Measurements from ENCODE around the gene VILL.

VILL gene

GRCh38 chr3:38000965-38001455, 10.4 kb downstream of the VILL start:
- no peak for DNase-seq (ENCODE audit: low spot score)

GRCh38 chr3:38001456-38002081, 11.0 kb downstream of the VILL start:
- no peak for DNase-seq (ENCODE audit: low spot score)

GRCh38 chr3:38002291-38002876, 11.8 kb downstream of the VILL start:
- DNase-seq (ENCODE audit: low spot score) = no peak

GRCh38 chr3:38002940-38003339, 12.4 kb downstream of the VILL start:
- no peak for DNase-seq (ENCODE audit: low spot score)

- DNase-seq (ENCODE audit: low spot score) = peak; percentile 34
These were observed 12.8 kb downstream of the VILL start for GRCh38 chr3:38003371-38003816.

- DNase-seq (ENCODE audit: low spot score) = no peak
These were observed 13.3 kb downstream of the VILL start for GRCh38 chr3:38003817-38004414.

- peak; percentile 48 for DNase-seq (ENCODE audit: low spot score)
These were observed 14.0 kb downstream of the VILL start for GRCh38 chr3:38004415-38005075.

- DNase-seq (ENCODE audit: low spot score) = no peak
These were observed 14.8 kb downstream of the VILL start for GRCh38 chr3:38005076-38006020.

- no peak for DNase-seq (ENCODE audit: low spot score)
These were observed 15.4 kb downstream of the VILL start for GRCh38 chr3:38006031-38006430.

- DNase-seq (ENCODE audit: low spot score) = no peak
These were observed 15.9 kb downstream of the VILL start for GRCh38 chr3:38006445-38006995.

GRCh38 chr3:38007754-38008090, 17.1 kb downstream of the VILL start:
- DNase-seq (ENCODE audit: low spot score) = no peak

GRCh38 chr3:38008191-38008701, 17.7 kb downstream of the VILL start:
- DNase-seq (ENCODE audit: low spot score) = no peak

GRCh38 chr3:38008971-38009580, 18.5 kb downstream of the VILL start:
- no peak for DNase-seq (ENCODE audit: low spot score)

GRCh38 chr3:38009807-38010591, 19.4 kb downstream of the VILL start:
- DNase-seq (ENCODE audit: low spot score) = no peak

GRCh38 chr3:38011111-38011510, 20.5 kb downstream of the VILL start:
- no peak for DNase-seq (ENCODE audit: low spot score)

- DNase-seq (ENCODE audit: low spot score) = no peak
These were observed 24.9 kb downstream of the VILL start for GRCh38 chr3:38015485-38015884.

- DNase-seq (ENCODE audit: low spot score) = no peak
These were observed 25.4 kb downstream of the VILL start for GRCh38 chr3:38015984-38016383.

- no peak for DNase-seq (ENCODE audit: low spot score)
These were observed 25.8 kb downstream of the VILL start for GRCh38 chr3:38016410-38016809.

- no peak for DNase-seq (ENCODE audit: low spot score)
These were observed 26.4 kb downstream of the VILL start for GRCh38 chr3:38016847-38017444.
